GM13976 (cell line): ENCODE measurements around the gene PDCD10.

Experiments used
- DNase-seq: peaks from one replicate; pipeline ENCODE4 v3.0.0; 2012; ENCODE audit warnings: low spot score
- CTCF ChIP-seq: IDR thresholded peaks from 2 replicates; pipeline ENCODE4 v1.5.1; 2012; ENCODE audit warnings: borderline replicate concordance, mild to moderate bottlenecking; ENCODE audit not compliant: insufficient read depth; ENCODE audit errors: extremely low read depth, missing control alignments, control extremely low read depth
- in situ Hi-C: fragments of 300-500 bp; cut with MboI; formaldehyde crosslinking; loops from one replicate; pipeline ENCODE4 v1.12.0; 2022; ENCODE audit warnings: low sequenced_read_pairs, mixed read lengths, inconsistent platforms; ENCODE audit not compliant: unreplicated experiment

The PDCD10 gene

GRCh38 chr3:167700926-167701325, 33.8 kb downstream of the PDCD10 start:
- in situ Hi-C loops: no loop called here
- TF ChIP-seq CTCF: no peak
- DNase-seq: no peak

GRCh38 chr3:167700046-167700445, 34.6 kb downstream of the PDCD10 start:
- DNase-seq: no peak
- no peak for TF ChIP-seq CTCF
- in situ Hi-C loops: no loop called here

- no peak for TF ChIP-seq CTCF
- in situ Hi-C loops: no loop called here
- no peak for DNase-seq
These were observed 40.6 kb downstream of the PDCD10 start for GRCh38 chr3:167694121-167694520.

GRCh38 chr3:167691366-167691765, 43.3 kb downstream of the PDCD10 start:
- in situ Hi-C loops: no loop called here
- no peak for TF ChIP-seq CTCF
- DNase-seq: peak; percentile 65

- TF ChIP-seq CTCF: peak; percentile 61
- in situ Hi-C loops: no loop called here
- peak; percentile 35 for DNase-seq
These were observed 50.2 kb downstream of the PDCD10 start for GRCh38 chr3:167684388-167684993.

GRCh38 chr3:167679526-167679925, 55.2 kb downstream of the PDCD10 start:
- no peak for DNase-seq
- in situ Hi-C loops: no loop called here
- TF ChIP-seq CTCF: no peak

GRCh38 chr3:167675848-167676247, 58.8 kb downstream of the PDCD10 start:
- no peak for DNase-seq
- TF ChIP-seq CTCF: no peak
- in situ Hi-C loops: no loop called here
